Lower leg skin (tissue), 3 donors: ENCODE results near the gene UFD1.

Experiments
- CTCF ChIP-seq, 3 donors: fragments of 450-650 bp; IDR thresholded peaks; one replicate each; pipeline ENCODE4 v1.5.1; 2016; ENCODE audit warnings: antibody characterized with exemption in 3 of 3, mild to moderate bottlenecking in 3 of 3, moderate library complexity in 2 of 3
- POLR2A ChIP-seq, 2 donors: fragments of 450-650 bp; IDR thresholded peaks; one replicate each; pipeline ENCODE4 v1.6.1; 2016 to 2017; ENCODE audit warnings: antibody characterized with exemption in 2 of 2, mild to moderate bottlenecking in 1 of 2, moderate library complexity in 1 of 2

- TF ChIP-seq CTCF (IDR thresholded peaks at IDR 0.05), result no peak
- TF ChIP-seq POLR2A (IDR thresholded peaks at IDR 0.05), result no peak
Measured at GRCh38 chr22:19412923-19413322, 66.1 kb downstream of the UFD1 start.
